H9 (cell line): ENCODE results near the gene LSM3. TPM values are rescaled to one million over a fixed set of nuclear protein-coding genes. Genes with fewer than 3 reads are reported as not detected.

Experiments
- DNase-seq: peaks from one replicate; pipeline ENCODE4 v3.0.0-alpha.2; 2017
- H2AFZ ChIP-seq: one replicate; pipeline ENCODE4 v1.6.1; 2013; ENCODE audit warnings: mild to moderate bottlenecking, low read length, control low read depth, moderate library complexity
- H2AK5ac ChIP-seq: 2 replicates; pipeline ENCODE4 v1.6.1; 2013; ENCODE audit warnings: low read length, control low read depth, mixed read lengths; ENCODE audit not compliant: insufficient read length
- H2BK120ac ChIP-seq: one replicate; pipeline ENCODE4 v1.6.1; 2013; ENCODE audit warnings: low read depth, mild to moderate bottlenecking, low read length, control low read depth, inconsistent platforms; ENCODE audit not compliant: poor library complexity, severe bottlenecking
- H2BK12ac ChIP-seq: 2 replicates; pipeline ENCODE4 v1.6.1; 2013; ENCODE audit warnings: low read length, control low read depth, mixed read lengths, low read depth; ENCODE audit not compliant: insufficient read length
- H2BK15ac ChIP-seq: 2 replicates; pipeline ENCODE4 v1.6.1; 2013; ENCODE audit warnings: low read depth, low read length, control low read depth
- H2BK20ac ChIP-seq: one replicate; pipeline ENCODE4 v1.6.1; 2013; ENCODE audit warnings: low read depth, mild to moderate bottlenecking, low read length, control low read depth, inconsistent platforms; ENCODE audit not compliant: poor library complexity, severe bottlenecking
- H2BK5ac ChIP-seq: 2 replicates; pipeline ENCODE4 v1.6.1; 2013; ENCODE audit warnings: low read length, control low read depth, mixed read lengths; ENCODE audit not compliant: insufficient read length
- H3K14ac ChIP-seq: 2 replicates; pipeline ENCODE4 v1.6.1; 2013; ENCODE audit warnings: low read length, control low read depth; ENCODE audit not compliant: insufficient read depth
- H3K18ac ChIP-seq: 2 replicates; pipeline ENCODE4 v1.6.1; 2013; ENCODE audit warnings: low read depth, mild to moderate bottlenecking, mixed read lengths, low read length, control low read depth; ENCODE audit not compliant: insufficient read length
- H3K23ac ChIP-seq: 2 replicates; pipeline ENCODE4 v1.6.1; 2013; ENCODE audit warnings: low read length, control low read depth, mixed read lengths, low read depth; ENCODE audit not compliant: insufficient read length
- H3K23me2 ChIP-seq: 2 replicates; pipeline ENCODE4 v1.6.1; 2013; ENCODE audit warnings: low read depth, mild to moderate bottlenecking, mixed read lengths, low read length, control low read depth; ENCODE audit not compliant: insufficient read length, poor library complexity, severe bottlenecking
- H3K27ac ChIP-seq: 2 replicates; pipeline ENCODE4 v1.5.1; 2013; ENCODE audit warnings: low read length, control low read depth, mixed read lengths, low read depth; ENCODE audit not compliant: insufficient read length
- H3K27me3 ChIP-seq: 2 replicates; pipeline ENCODE4 v1.6.1; 2013; ENCODE audit warnings: low read length, control low read depth, inconsistent platforms; ENCODE audit not compliant: insufficient read depth
- H3K4ac ChIP-seq: 2 replicates; pipeline ENCODE4 v1.6.1; 2013; ENCODE audit warnings: low read depth, mild to moderate bottlenecking, control low read depth, inconsistent platforms, low read length, moderate library complexity
- H3K4me1 ChIP-seq: 2 replicates; pipeline ENCODE4 v1.6.1; 2013; ENCODE audit warnings: low read length, control low read depth, inconsistent platforms; ENCODE audit not compliant: insufficient read depth
- H3K4me2 ChIP-seq: 2 replicates; pipeline ENCODE4 v1.6.1; 2013; ENCODE audit warnings: low read length, control low read depth, mixed read lengths; ENCODE audit not compliant: insufficient read length, insufficient read depth
- H3K56ac ChIP-seq: 2 replicates; pipeline ENCODE4 v1.6.1; 2013; ENCODE audit warnings: low read depth, mild to moderate bottlenecking, mixed read lengths, low read length, control low read depth; ENCODE audit not compliant: insufficient read length
- H3K79me1 ChIP-seq: 2 replicates; pipeline ENCODE4 v1.6.1; 2013; ENCODE audit warnings: low read depth, mild to moderate bottlenecking, moderate library complexity, low read length, control low read depth, inconsistent platforms; ENCODE audit not compliant: insufficient read depth, poor library complexity, severe bottlenecking
- H3K79me2 ChIP-seq: 2 replicates; pipeline ENCODE4 v1.6.1; 2013; ENCODE audit warnings: low read length, control low read depth, inconsistent platforms; ENCODE audit not compliant: insufficient read depth
- H3K9ac ChIP-seq: 2 replicates; pipeline ENCODE4 v1.6.1; 2013; ENCODE audit warnings: low read length, control low read depth, mixed read lengths; ENCODE audit not compliant: insufficient read length; ENCODE audit errors: extremely low read depth
- H3K9me3 ChIP-seq: one replicate; pipeline ENCODE4 v1.6.1; 2013; ENCODE audit warnings: low read depth, low read length, inconsistent platforms; ENCODE audit not compliant: control insufficient read depth
- H3T11ph ChIP-seq: one replicate; pipeline ENCODE4 v1.6.1; 2013; ENCODE audit warnings: mild to moderate bottlenecking, low read length, control low read depth, inconsistent platforms
- H4K20me1 ChIP-seq: one replicate; pipeline ENCODE4 v1.6.1; 2013; ENCODE audit not compliant: control insufficient read depth, insufficient read length, insufficient read depth
- H4K5ac ChIP-seq: 2 replicates; pipeline ENCODE4 v1.6.1; 2013; ENCODE audit warnings: low read depth, mild to moderate bottlenecking, mixed read lengths, low read length, control low read depth; ENCODE audit not compliant: insufficient read length
- H4K8ac ChIP-seq: replicated peaks from 2 replicates; pipeline ENCODE4 v1.6.1; 2013; ENCODE audit warnings: low read length, control low read depth, mixed read lengths, low read depth; ENCODE audit not compliant: insufficient read length
- H4K91ac ChIP-seq: 2 replicates; pipeline ENCODE4 v1.6.1; 2013; ENCODE audit warnings: low read depth, mild to moderate bottlenecking, moderate library complexity, mixed read lengths, low read length, control low read depth; ENCODE audit not compliant: insufficient read length
- H3K27ac Mint-ChIP-seq, 3 experiments: 2 replicates in 2 of 3; 3 replicates in 1 of 3; pipeline ENCODE4 v1.8.0; 2020 to 2021; ENCODE audit warnings: mixed read lengths in 3 of 3, mild to moderate bottlenecking in 1 of 3, moderate library complexity in 1 of 3
- H3K27me3 Mint-ChIP-seq: 2 replicates; pipeline ENCODE4 v1.8.0; 2021; ENCODE audit warnings: low read depth, mild to moderate bottlenecking, moderate library complexity, mixed read lengths
- H3K36me3 Mint-ChIP-seq, 3 experiments: 2 replicates in 2 of 3; 3 replicates in 1 of 3; pipeline ENCODE4 v1.8.0; 2020 to 2021; ENCODE audit warnings: low read depth in 3 of 3, mixed read lengths in 3 of 3; ENCODE audit not compliant: insufficient read depth in 1 of 3
- H3K4me1 Mint-ChIP-seq, 2 experiments: 2 replicates each; pipeline ENCODE4 v1.8.0; 2020; ENCODE audit warnings: mixed read lengths in 2 of 2
- H3K4me3 Mint-ChIP-seq, 2 experiments: 2 replicates in 1 of 2; 3 replicates in 1 of 2; pipeline ENCODE4 v1.8.0; 2020 to 2021; ENCODE audit warnings: mild to moderate bottlenecking in 2 of 2, mixed read lengths in 2 of 2, moderate library complexity in 1 of 2
- H3K9me3 Mint-ChIP-seq, 2 experiments: 2 replicates in 1 of 2; 3 replicates in 1 of 2; pipeline ENCODE4 v1.8.0; 2020; ENCODE audit warnings: mild to moderate bottlenecking in 2 of 2, mixed read lengths in 2 of 2, moderate library complexity in 1 of 2
- WGBS: extraction: QIAGEN DNeasy Blood & Tissue Kit; methylation state at CpG from one replicate; pipeline ENCODE4 v1.1.7; 2013; ENCODE audit warnings: missing lambda C conversion rate, low lambda C conversion rate, mixed read lengths; ENCODE audit not compliant: insufficient read length; ENCODE audit errors: extremely low coverage; 5-methylcytosine and 5-hydroxymethylcytosine counted together
- total RNA-seq: library from RNA; stranded (reverse); gene quantifications from 2 replicates; pipeline ENCODE4 v1.2.1, GENCODE V29; 2021
- TF ChIP-seq, protein P1 (sequence below): fragments of 200-600 bp; sonication (generic); conservative IDR thresholded peaks from 3 replicates; pipeline ENCODE4 v1.8.0; 2021; ENCODE audit warnings: antibody characterized with exemption, mild to moderate bottlenecking

The LSM3 gene
- total RNA-seq, 1 experiment from 2014 or later, result 24.4 TPM

DNA sequence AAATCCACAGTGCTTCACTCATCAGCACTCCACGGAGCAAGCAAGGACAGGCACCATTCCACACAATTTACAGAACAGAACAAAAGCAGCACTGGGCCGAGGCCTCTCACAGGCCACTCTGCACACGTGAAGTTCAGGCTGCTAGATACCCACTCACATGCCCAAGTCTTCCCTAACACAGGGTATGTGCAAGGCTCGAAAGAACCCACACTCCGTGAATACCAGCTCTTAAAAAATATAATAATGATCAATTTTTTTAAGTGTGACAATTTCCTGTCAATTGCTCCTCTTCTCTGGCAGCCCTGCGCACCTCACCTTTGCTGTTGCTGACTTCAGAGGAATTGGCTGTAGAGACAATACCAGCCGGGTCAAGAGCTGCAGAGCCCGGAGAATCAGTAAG lies 19.2 kb upstream of the LSM3 start:
- no peak overlapping the region for H3K56ac ChIP-seq
- H2BK20ac ChIP-seq, result no peak overlapping the region
- TF ChIP-seq, protein P1, sequence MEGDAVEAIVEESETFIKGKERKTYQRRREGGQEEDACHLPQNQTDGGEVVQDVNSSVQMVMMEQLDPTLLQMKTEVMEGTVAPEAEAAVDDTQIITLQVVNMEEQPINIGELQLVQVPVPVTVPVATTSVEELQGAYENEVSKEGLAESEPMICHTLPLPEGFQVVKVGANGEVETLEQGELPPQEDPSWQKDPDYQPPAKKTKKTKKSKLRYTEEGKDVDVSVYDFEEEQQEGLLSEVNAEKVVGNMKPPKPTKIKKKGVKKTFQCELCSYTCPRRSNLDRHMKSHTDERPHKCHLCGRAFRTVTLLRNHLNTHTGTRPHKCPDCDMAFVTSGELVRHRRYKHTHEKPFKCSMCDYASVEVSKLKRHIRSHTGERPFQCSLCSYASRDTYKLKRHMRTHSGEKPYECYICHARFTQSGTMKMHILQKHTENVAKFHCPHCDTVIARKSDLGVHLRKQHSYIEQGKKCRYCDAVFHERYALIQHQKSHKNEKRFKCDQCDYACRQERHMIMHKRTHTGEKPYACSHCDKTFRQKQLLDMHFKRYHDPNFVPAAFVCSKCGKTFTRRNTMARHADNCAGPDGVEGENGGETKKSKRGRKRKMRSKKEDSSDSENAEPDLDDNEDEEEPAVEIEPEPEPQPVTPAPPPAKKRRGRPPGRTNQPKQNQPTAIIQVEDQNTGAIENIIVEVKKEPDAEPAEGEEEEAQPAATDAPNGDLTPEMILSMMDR, result no peak
- H3K4me2 ChIP-seq, result no peak overlapping the region
- WGBS, result no CpG with 5 or more reads among the region's 8 CpGs
- H3K36me3 Mint-ChIP-seq, result peaks cover 64 to 97% (median 90%) of the 10 kb centered on the region in 3 experiments
- no peaks in the 10 kb centered on the region for H3K79me2 ChIP-seq
- no peaks in the 10 kb centered on the region for H3K27me3 Mint-ChIP-seq
- no peak overlapping the region for H4K8ac ChIP-seq
- H3K27me3 ChIP-seq, result no peaks in the 10 kb centered on the region
- no peak overlapping the region for H4K91ac ChIP-seq
- DNase-seq, result no peak
- no peak overlapping the region for H3K14ac ChIP-seq
- no peak overlapping the region for H4K5ac ChIP-seq
- H4K20me1 ChIP-seq, result no peaks in the 10 kb centered on the region
- H3T11ph ChIP-seq, result no peak overlapping the region
- H3K27ac ChIP-seq, result no peak overlapping the region
- H3K18ac ChIP-seq, result no peak overlapping the region
- H3K23ac ChIP-seq, result no peak overlapping the region
- no peaks in the 10 kb centered on the region for H3K79me1 ChIP-seq
- no peak overlapping the region for H3K27ac Mint-ChIP-seq
- no peak overlapping the region for H2AFZ ChIP-seq
- H3K9me3 Mint-ChIP-seq, result peaks cover 5 to 16% of the 10 kb centered on the region in 2 experiments; a peak in 4 of 5 replicates
- no peaks in the 10 kb centered on the region for H3K9me3 ChIP-seq
- H3K9ac ChIP-seq, result no peak overlapping the region
- no peak overlapping the region for H3K4me3 Mint-ChIP-seq
- H3K4me1 ChIP-seq, result no peaks in the 10 kb centered on the region
- no peak overlapping the region for H2BK5ac ChIP-seq
- H2AK5ac ChIP-seq, result no peak overlapping the region
- H2BK120ac ChIP-seq, result no peak overlapping the region
- H2BK12ac ChIP-seq, result no peak overlapping the region
- peaks cover 0 to 5% of the 10 kb centered on the region in 2 experiments; a peak in 1 of 4 replicates for H3K4me1 Mint-ChIP-seq
- H3K4ac ChIP-seq, result no peak overlapping the region
- H3K23me2 ChIP-seq, result no peaks in the 10 kb centered on the region
- no peak overlapping the region for H2BK15ac ChIP-seq
